GM21390 (cell line): Measurements from ENCODE around the gene CENPX.

ENCODE experiments used
- ATAC-seq: cut with Tn5 transposase; IDR thresholded peaks from one replicate; pipeline ENCODE4 v1.9.1; 2021; ENCODE audit not compliant: unreplicated experiment

Gene CENPX

GRCh38 chr17:81998691-81999438 is 23.8 kb downstream of the CENPX start:
- ATAC-seq = no peak

- ATAC-seq = no peak
These were observed 24.5 kb downstream of the CENPX start for GRCh38 chr17:81998212-81998611.

GRCh38 chr17:81996757-81997441 is 25.8 kb downstream of the CENPX start:
- no peak for ATAC-seq

GRCh38 chr17:81996232-81996756 is 26.4 kb downstream of the CENPX start:
- ATAC-seq = no peak

- no peak for ATAC-seq
These were observed 27.0 kb downstream of the CENPX start for GRCh38 chr17:81995463-81996231.

- ATAC-seq = no peak
These were observed 27.9 kb downstream of the CENPX start for GRCh38 chr17:81994593-81995462.

GRCh38 chr17:81993729-81994592 is 28.7 kb downstream of the CENPX start:
- no peak for ATAC-seq

- ATAC-seq = no peak
These were observed 30.2 kb downstream of the CENPX start for GRCh38 chr17:81992306-81993102.

GRCh38 chr17:81991684-81992305 is 30.9 kb downstream of the CENPX start:
- ATAC-seq = no peak

GRCh38 chr17:81990836-81991683 is 31.6 kb downstream of the CENPX start:
- ATAC-seq = no peak

- ATAC-seq = no peak
These were observed 35.4 kb downstream of the CENPX start for GRCh38 chr17:81987161-81987770.

- ATAC-seq = no peak
These were observed 36.1 kb downstream of the CENPX start for GRCh38 chr17:81986606-81987005.

GRCh38 chr17:81984773-81985410 is 37.8 kb downstream of the CENPX start:
- no peak for ATAC-seq

GRCh38 chr17:81983639-81984373 is 38.9 kb downstream of the CENPX start:
- ATAC-seq = no peak

- ATAC-seq = no peak
These were observed 39.6 kb downstream of the CENPX start for GRCh38 chr17:81983011-81983638.
